A549 (cell line): Measurements from ENCODE around the gene QRICH1. TPM values are rescaled to one million over a fixed set of nuclear protein-coding genes. Genes with fewer than 3 reads are reported as not detected.

Experiments used
- ATAC-seq, 2 experiments: fragments of 200-7000 bp in 1 of 2; fragments of >200 bp in 1 of 2; cut with Nextera tagmentation in 1 of 2; cut with Tn5 transposase in 1 of 2; 3 replicates each; pipeline versions ENCODE4 v1.8.0 to v1.9.1; 2018 to 2020; ENCODE audit warnings: mild to moderate bottlenecking in 1 of 2, moderate library complexity in 1 of 2
- CTCF ChIA-PET: fragments of 300-600 bp; sonication (Branson Sonifier 250); formaldehyde crosslinking; extraction: SDS; loops from one replicate; lab custom pipeline; 2021; ENCODE audit warnings: antibody characterized with exemption, inconsistent platforms; lab: Yijun Ruan, JAX
- POLR2A ChIA-PET: fragments of 350-600 bp; formaldehyde crosslinking; extraction: SDS; loops from one replicate; lab custom pipeline; 2021; ENCODE audit warnings: antibody characterized with exemption, inconsistent platforms; lab: Yijun Ruan, JAX
- DNase-seq, 2 experiments: peaks; one replicate each; pipeline versions ENCODE4 v3.0.0 to v3.0.0-alpha.2; 2011 to 2016; ENCODE audit warnings: low read depth in 1 of 2, low spot score in 1 of 2
- FAIRE-seq: peaks from 2 replicates; lab custom pipeline; 2011; peaks lifted over from hg19 to GRCh38; lab: Jason Lieb, UNC
- H3K27ac ChIP-seq, 2 experiments: fragments of >200 bp; sonication (Bioruptor Twin); formaldehyde crosslinking; 3 replicates each; pipeline ENCODE4 v1.5.1; 2016 to 2017
- H3K4me1 ChIP-seq: fragments of >200 bp; sonication (Bioruptor Twin); formaldehyde crosslinking; 3 replicates; pipeline ENCODE4 v1.6.1; 2016
- H3K4me2 ChIP-seq: fragments of >200 bp; sonication (Bioruptor Twin); formaldehyde crosslinking; 3 replicates; pipeline ENCODE4 v1.6.1; 2016
- H3K4me3 ChIP-seq: fragments of >200 bp; sonication (Bioruptor Twin); formaldehyde crosslinking; 3 replicates; pipeline ENCODE4 v1.5.1; 2016
- H3K9me3 ChIP-seq: fragments of >200 bp; sonication (Bioruptor Twin); formaldehyde crosslinking; 3 replicates; pipeline ENCODE4 v1.6.1; 2016
- CBX2 ChIP-seq: fragments of 200-600 bp; sonication (generic); IDR thresholded peaks from 2 replicates; pipeline ENCODE4 v1.6.1; 2016; ENCODE audit warnings: low read depth, mild to moderate bottlenecking, borderline replicate concordance
- CBX8 ChIP-seq: fragments of 200-600 bp; sonication (generic); IDR thresholded peaks from 2 replicates; pipeline ENCODE4 v1.6.1; 2016
- CEBPB ChIP-seq, 2 experiments: fragments of >200 bp in 1 of 2; sonication (Bioruptor Twin) in 1 of 2; formaldehyde crosslinking in 1 of 2; IDR thresholded peaks; 2 replicates each; pipeline ENCODE4 v1.6.1; 2012 to 2016
- EHMT2 ChIP-seq: fragments of 200-600 bp; sonication (generic); IDR thresholded peaks from 2 replicates; pipeline ENCODE4 v1.6.1; 2016; ENCODE audit warnings: antibody characterized with exemption, low read depth, mild to moderate bottlenecking, moderate library complexity
- HEYL ChIP-seq: fragments of 250-450 bp; sonication (Bioruptor Pico); IDR thresholded peaks from 2 replicates; pipeline ENCODE4 v1.8.0; 2021; ENCODE audit warnings: mild to moderate bottlenecking, moderate library complexity
- HOXB13 ChIP-seq: fragments of 250-450 bp; sonication (Bioruptor Pico); IDR thresholded peaks from 2 replicates; pipeline ENCODE4 v1.5.0; 2020; ENCODE audit warnings: low read depth, mild to moderate bottlenecking, moderate library complexity
- JUN ChIP-seq, 2 experiments: fragments of >200 bp; sonication (Bioruptor Twin); formaldehyde crosslinking; IDR thresholded peaks; 2 replicates in 1 of 2; 3 replicates in 1 of 2; pipeline ENCODE4 v1.6.1; 2016 to 2017
- JUNB ChIP-seq: fragments of >200 bp; sonication (Bioruptor Twin); formaldehyde crosslinking; IDR thresholded peaks from 2 replicates; pipeline ENCODE4 v1.6.1; 2016
- KDM5A ChIP-seq: fragments of 200-600 bp; sonication (generic); IDR thresholded peaks from 2 replicates; pipeline ENCODE4 v1.6.1; 2016; ENCODE audit warnings: antibody characterized with exemption, mild to moderate bottlenecking
- MAFK ChIP-seq: fragments of 450-650 bp; IDR thresholded peaks from 2 replicates; pipeline ENCODE4 v1.6.1; 2014; ENCODE audit not compliant: partially characterized antibody
- MYC ChIP-seq: IDR thresholded peaks from 2 replicates; pipeline ENCODE4 v1.6.1; 2012; ENCODE audit warnings: mild to moderate bottlenecking, inconsistent platforms, low read length, improper control_type of control experiment, borderline replicate concordance
- NR3C1 ChIP-seq: fragments of >200 bp; sonication (Bioruptor Twin); formaldehyde crosslinking; IDR thresholded peaks from 3 replicates; pipeline ENCODE4 v1.6.1; 2017
- PHF8 ChIP-seq: fragments of 200-600 bp; sonication (generic); IDR thresholded peaks from 2 replicates; pipeline ENCODE4 v1.6.1; 2016; ENCODE audit warnings: low read depth, mild to moderate bottlenecking, antibody characterized with exemption, moderate library complexity, borderline replicate concordance
- POLR2A ChIP-seq: IDR thresholded peaks from 2 replicates; pipeline ENCODE4 v1.6.1; 2012; ENCODE audit warnings: mild to moderate bottlenecking, low read length
- POLR2AphosphoS2 ChIP-seq: conservative IDR thresholded peaks from 2 replicates; pipeline ENCODE4 v1.6.1; 2012; ENCODE audit warnings: low read length, improper control_type of control experiment, inconsistent platforms
- RNF2 ChIP-seq: fragments of 200-600 bp; sonication (generic); IDR thresholded peaks from 2 replicates; pipeline ENCODE4 v1.6.1; 2016; ENCODE audit warnings: low read depth, mild to moderate bottlenecking, antibody characterized with exemption, moderate library complexity, borderline replicate concordance
- SMC3 ChIP-seq: fragments of >200 bp; sonication (Bioruptor Twin); formaldehyde crosslinking; IDR thresholded peaks from 3 replicates; pipeline ENCODE4 v1.6.1; 2018; ENCODE audit warnings: inconsistent platforms
- TFCP2L1 ChIP-seq: fragments of 250-450 bp; sonication (Bioruptor Pico); IDR thresholded peaks from 2 replicates; pipeline ENCODE4 v1.5.0; 2021; ENCODE audit warnings: mild to moderate bottlenecking
- TP53 ChIP-seq: fragments of 250-450 bp; sonication (Bioruptor Pico); IDR thresholded peaks from 2 replicates; pipeline ENCODE4 v1.5.0; 2021; ENCODE audit warnings: mild to moderate bottlenecking, moderate library complexity
- ZC3H11A ChIP-seq: fragments of 450-650 bp; IDR thresholded peaks from 2 replicates; pipeline ENCODE4 v1.6.1; 2014; ENCODE audit warnings: antibody characterized with exemption, mild to moderate bottlenecking
- ZNF302 ChIP-seq: fragments of 250-450 bp; sonication (Bioruptor Pico); IDR thresholded peaks from 2 replicates; pipeline ENCODE4 v1.9.0; 2021; ENCODE audit warnings: inconsistent platforms, mild to moderate bottlenecking, moderate library complexity
- WGBS: methylation state at CpG from one replicate; pipeline ENCODE4 v1.1.6; 2017; ENCODE audit errors: missing lambda C conversion rate; 5-methylcytosine and 5-hydroxymethylcytosine counted together
- polyA plus RNA-seq, 4 experiments: library from polyadenylated mRNA; depleted of rRNA in 3 of 4; stranded (reverse); fragments of >200 nt; fragmentation: RNase III in 1 of 4; extraction: RNeasy Plus Mini Kit Qiagen cat#74134 plus additional on column Dnase treatment in 1 of 4; gene quantifications; 2 replicates in 3 of 4; 3 replicates in 1 of 4; pipeline ENCODE4 v1.2.3, GENCODE V29; 2011 to 2017
- TF ChIP-seq, protein P1 (sequence below): fragments of >200 bp; sonication (Bioruptor Twin); formaldehyde crosslinking; IDR thresholded peaks from 3 replicates; pipeline ENCODE4 v1.6.1; 2016
- TF ChIP-seq, protein P2 (sequence below): fragments of >200 bp; sonication (Bioruptor Twin); formaldehyde crosslinking; IDR thresholded peaks from 2 replicates; pipeline ENCODE4 v1.6.1; 2016
- TF ChIP-seq, protein P3 (sequence below): IDR thresholded peaks from 2 replicates; pipeline ENCODE4 v1.6.1; 2012; ENCODE audit warnings: low read depth, borderline replicate concordance
- TF ChIP-seq, protein P4 (sequence below): fragments of 250-450 bp; sonication (Bioruptor Pico); IDR thresholded peaks from 2 replicates; pipeline ENCODE4 v1.5.0; 2020; ENCODE audit warnings: low read depth, mild to moderate bottlenecking, moderate library complexity
- TF ChIP-seq, protein P5 (sequence below): fragments of 150-350 bp; IDR thresholded peaks from 2 replicates; pipeline ENCODE4 v1.6.1; 2014; ENCODE audit warnings: low read depth, mild to moderate bottlenecking, low read length
- TF ChIP-seq, protein P6 (sequence below): IDR thresholded peaks from 2 replicates; pipeline ENCODE4 v1.6.1; 2012
- TF ChIP-seq, protein P7 (sequence below): IDR thresholded peaks from 2 replicates; pipeline ENCODE4 v1.6.1; 2012
- TF ChIP-seq, protein P8 (sequence below): fragments of 200-600 bp; sonication (generic); IDR thresholded peaks from 2 replicates; pipeline ENCODE4 v1.6.1; 2016; ENCODE audit warnings: antibody characterized with exemption, mild to moderate bottlenecking, moderate library complexity
- TF ChIP-seq, protein P9 (sequence below): fragments of 450-650 bp; IDR thresholded peaks from 2 replicates; pipeline ENCODE4 v1.6.1; 2014; ENCODE audit warnings: antibody characterized with exemption

QRICH1 gene
- polyA plus RNA-seq, 2 of the 4 experiments (the other 2 are of a cell fraction) = 47.9 to 53.8 TPM

DNA sequence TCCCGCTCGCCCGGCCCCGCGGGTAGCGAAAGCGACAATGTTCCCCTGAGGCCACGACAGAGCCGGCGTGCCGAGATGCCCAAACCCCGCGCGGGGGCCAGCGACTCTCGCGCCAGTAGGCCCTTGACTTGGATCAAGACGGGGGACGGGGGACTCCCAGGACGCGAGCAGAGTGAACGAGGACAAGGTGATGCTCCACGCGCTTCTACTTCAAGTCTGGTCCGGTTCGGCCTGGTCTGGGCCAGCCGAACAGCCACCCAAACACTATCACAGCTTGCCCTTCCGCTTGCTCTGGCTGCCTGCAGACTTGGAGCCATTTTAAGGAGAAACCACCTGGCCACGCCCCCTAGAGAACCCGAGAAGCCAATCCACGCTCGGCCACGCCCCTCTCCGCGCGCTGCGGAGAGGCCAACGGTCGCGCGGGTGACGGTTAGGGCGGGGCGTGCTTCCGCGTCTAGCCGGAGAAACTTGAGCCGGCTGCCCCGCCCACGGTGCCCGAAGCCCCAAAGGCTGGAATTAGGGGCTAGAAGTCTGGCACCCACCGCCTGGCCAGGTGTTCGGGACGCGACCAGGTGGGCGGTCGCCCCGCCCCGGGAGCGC, 72.6 kb downstream of the QRICH1 start:
- POLR2A ChIA-PET = interaction anchor here (0.8 to 4.6 kb wide), 14 partner anchors 8 to 428 kb away, joined by 3 to 57 read pairs (median 6); partner anchors contain the start of genes IMPDH2, LAMB2, NCKIPSD and P4HTM
- Histone ChIP-seq H3K4me2 (peak overlapping the region; percentile 82), H3K27ac (peak overlapping the region; percentile 98 to 100), H3K4me1 (peaks cover 28% of the 10 kb centered on the region), H3K9me3 (no peaks in the 10 kb centered on the region), H3K4me3 (peak overlapping the region; percentile 76)
- peak; percentile 71 to 96 for DNase-seq
- WGBS = no CpG with 5 or more reads among the region's 60 CpGs
- no peak for FAIRE-seq
- CTCF ChIA-PET = interaction anchor here (0.6 to 30.1 kb wide), 15 partner anchors 9 to 428 kb away, joined by 3 to 385 read pairs (median 5); partner anchors contain the start of genes P4HTM and WDR6
- peak; percentile 57 to 68 for ATAC-seq
- no peak for TF ChIP-seq CEBPB (IDR thresholded peaks at IDR 0.05)
- peak; percentile 100 for TF ChIP-seq POLR2A
- no peak for TF ChIP-seq ZNF302 (CRISPR knock-in tag)
- no peak for TF ChIP-seq SMC3
- TF ChIP-seq, protein P1, sequence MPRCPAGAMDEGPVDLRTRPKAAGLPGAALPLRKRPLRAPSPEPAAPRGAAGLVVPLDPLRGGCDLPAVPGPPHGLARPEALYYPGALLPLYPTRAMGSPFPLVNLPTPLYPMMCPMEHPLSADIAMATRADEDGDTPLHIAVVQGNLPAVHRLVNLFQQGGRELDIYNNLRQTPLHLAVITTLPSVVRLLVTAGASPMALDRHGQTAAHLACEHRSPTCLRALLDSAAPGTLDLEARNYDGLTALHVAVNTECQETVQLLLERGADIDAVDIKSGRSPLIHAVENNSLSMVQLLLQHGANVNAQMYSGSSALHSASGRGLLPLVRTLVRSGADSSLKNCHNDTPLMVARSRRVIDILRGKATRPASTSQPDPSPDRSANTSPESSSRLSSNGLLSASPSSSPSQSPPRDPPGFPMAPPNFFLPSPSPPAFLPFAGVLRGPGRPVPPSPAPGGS = peak; percentile 99
- TF ChIP-seq, protein P2, sequence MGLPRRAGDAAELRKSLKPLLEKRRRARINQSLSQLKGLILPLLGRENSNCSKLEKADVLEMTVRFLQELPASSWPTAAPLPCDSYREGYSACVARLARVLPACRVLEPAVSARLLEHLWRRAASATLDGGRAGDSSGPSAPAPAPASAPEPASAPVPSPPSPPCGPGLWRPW = no peak
- TF ChIP-seq HEYL (CRISPR knock-in tag) = no peak
- TF ChIP-seq EHMT2 = no peak
- no peak for TF ChIP-seq MAFK
- no peak for TF ChIP-seq HOXB13 (CRISPR knock-in tag)
- TF ChIP-seq, protein P3, sequence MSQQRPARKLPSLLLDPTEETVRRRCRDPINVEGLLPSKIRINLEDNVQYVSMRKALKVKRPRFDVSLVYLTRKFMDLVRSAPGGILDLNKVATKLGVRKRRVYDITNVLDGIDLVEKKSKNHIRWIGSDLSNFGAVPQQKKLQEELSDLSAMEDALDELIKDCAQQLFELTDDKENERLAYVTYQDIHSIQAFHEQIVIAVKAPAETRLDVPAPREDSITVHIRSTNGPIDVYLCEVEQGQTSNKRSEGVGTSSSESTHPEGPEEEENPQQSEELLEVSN = peak; percentile 38; the same call in 1 of the 2 replicates
- TF ChIP-seq MYC = peak; percentile 48; the same call in 1 of the 2 replicates
- TF ChIP-seq POLR2AphosphoS2 = no peak
- no peak for TF ChIP-seq CBX2
- TF ChIP-seq TFCP2L1 = peak; percentile 60; the same call in 1 of the 2 replicates
- TF ChIP-seq PHF8 = peak; percentile 81
- TF ChIP-seq JUNB = no peak
- TF ChIP-seq, protein P4, sequence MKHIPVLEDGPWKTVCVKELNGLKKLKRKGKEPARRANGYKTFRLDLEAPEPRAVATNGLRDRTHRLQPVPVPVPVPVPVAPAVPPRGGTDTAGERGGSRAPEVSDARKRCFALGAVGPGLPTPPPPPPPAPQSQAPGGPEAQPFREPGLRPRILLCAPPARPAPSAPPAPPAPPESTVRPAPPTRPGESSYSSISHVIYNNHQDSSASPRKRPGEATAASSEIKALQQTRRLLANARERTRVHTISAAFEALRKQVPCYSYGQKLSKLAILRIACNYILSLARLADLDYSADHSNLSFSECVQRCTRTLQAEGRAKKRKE (CRISPR knock-in tag) = no peak
- TF ChIP-seq, protein P5, sequence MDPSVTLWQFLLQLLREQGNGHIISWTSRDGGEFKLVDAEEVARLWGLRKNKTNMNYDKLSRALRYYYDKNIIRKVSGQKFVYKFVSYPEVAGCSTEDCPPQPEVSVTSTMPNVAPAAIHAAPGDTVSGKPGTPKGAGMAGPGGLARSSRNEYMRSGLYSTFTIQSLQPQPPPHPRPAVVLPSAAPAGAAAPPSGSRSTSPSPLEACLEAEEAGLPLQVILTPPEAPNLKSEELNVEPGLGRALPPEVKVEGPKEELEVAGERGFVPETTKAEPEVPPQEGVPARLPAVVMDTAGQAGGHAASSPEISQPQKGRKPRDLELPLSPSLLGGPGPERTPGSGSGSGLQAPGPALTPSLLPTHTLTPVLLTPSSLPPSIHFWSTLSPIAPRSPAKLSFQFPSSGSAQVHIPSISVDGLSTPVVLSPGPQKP = no peak
- TF ChIP-seq, protein P6, sequence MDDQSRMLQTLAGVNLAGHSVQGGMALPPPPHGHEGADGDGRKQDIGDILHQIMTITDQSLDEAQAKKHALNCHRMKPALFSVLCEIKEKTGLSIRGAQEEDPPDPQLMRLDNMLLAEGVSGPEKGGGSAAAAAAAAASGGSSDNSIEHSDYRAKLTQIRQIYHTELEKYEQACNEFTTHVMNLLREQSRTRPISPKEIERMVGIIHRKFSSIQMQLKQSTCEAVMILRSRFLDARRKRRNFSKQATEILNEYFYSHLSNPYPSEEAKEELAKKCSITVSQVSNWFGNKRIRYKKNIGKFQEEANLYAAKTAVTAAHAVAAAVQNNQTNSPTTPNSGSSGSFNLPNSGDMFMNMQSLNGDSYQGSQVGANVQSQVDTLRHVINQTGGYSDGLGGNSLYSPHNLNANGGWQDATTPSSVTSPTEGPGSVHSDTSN = peak; percentile 53; the same call in 1 of the 2 replicates
- TF ChIP-seq, protein P7, sequence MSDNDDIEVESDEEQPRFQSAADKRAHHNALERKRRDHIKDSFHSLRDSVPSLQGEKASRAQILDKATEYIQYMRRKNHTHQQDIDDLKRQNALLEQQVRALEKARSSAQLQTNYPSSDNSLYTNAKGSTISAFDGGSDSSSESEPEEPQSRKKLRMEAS = peak; percentile 75
- no peak for TF ChIP-seq RNF2
- TF ChIP-seq TP53 (CRISPR knock-in tag) = 0 out of 2 replicates have a peak, but pooled peaks have one; percentile 15
- TF ChIP-seq, protein P8, sequence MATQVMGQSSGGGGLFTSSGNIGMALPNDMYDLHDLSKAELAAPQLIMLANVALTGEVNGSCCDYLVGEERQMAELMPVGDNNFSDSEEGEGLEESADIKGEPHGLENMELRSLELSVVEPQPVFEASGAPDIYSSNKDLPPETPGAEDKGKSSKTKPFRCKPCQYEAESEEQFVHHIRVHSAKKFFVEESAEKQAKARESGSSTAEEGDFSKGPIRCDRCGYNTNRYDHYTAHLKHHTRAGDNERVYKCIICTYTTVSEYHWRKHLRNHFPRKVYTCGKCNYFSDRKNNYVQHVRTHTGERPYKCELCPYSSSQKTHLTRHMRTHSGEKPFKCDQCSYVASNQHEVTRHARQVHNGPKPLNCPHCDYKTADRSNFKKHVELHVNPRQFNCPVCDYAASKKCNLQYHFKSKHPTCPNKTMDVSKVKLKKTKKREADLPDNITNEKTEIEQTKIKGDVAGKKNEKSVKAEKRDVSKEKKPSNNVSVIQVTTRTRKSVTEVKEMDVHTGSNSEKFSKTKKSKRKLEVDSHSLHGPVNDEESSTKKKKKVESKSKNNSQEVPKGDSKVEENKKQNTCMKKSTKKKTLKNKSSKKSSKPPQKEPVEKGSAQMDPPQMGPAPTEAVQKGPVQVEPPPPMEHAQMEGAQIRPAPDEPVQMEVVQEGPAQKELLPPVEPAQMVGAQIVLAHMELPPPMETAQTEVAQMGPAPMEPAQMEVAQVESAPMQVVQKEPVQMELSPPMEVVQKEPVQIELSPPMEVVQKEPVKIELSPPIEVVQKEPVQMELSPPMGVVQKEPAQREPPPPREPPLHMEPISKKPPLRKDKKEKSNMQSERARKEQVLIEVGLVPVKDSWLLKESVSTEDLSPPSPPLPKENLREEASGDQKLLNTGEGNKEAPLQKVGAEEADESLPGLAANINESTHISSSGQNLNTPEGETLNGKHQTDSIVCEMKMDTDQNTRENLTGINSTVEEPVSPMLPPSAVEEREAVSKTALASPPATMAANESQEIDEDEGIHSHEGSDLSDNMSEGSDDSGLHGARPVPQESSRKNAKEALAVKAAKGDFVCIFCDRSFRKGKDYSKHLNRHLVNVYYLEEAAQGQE = peak; percentile 38; the same call in 1 of the 2 replicates
- TF ChIP-seq NR3C1 = no peak
- no peak for TF ChIP-seq ZC3H11A
- TF ChIP-seq, protein P9, sequence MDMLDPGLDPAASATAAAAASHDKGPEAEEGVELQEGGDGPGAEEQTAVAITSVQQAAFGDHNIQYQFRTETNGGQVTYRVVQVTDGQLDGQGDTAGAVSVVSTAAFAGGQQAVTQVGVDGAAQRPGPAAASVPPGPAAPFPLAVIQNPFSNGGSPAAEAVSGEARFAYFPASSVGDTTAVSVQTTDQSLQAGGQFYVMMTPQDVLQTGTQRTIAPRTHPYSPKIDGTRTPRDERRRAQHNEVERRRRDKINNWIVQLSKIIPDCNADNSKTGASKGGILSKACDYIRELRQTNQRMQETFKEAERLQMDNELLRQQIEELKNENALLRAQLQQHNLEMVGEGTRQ = no peak
- no peak for TF ChIP-seq KDM5A
- TF ChIP-seq CBX8 = no peak
- peak; percentile 79 to 85; a peak in 3 of 5 replicates for TF ChIP-seq JUN (IDR thresholded peaks at IDR 0.05)
